Natural killer cell (primary cell): ENCODE results near the gene HSPG2. TPM values are rescaled to one million over a fixed set of nuclear protein-coding genes. Genes with fewer than 3 reads are reported as not detected.

Experiments
- ATAC-seq, 3 donors: fragments of 150-1000 bp in 2 of 3; fragments of 200-7000 bp in 1 of 3; cut with Tn5 transposase; 1 replicate in 1 of 3; 2 replicates in 2 of 3; pipeline ENCODE4 v1.10.0; 2021; ENCODE audit warnings: mild to moderate bottlenecking in 2 of 3, moderate library complexity in 2 of 3
- DNase-seq, 2 donors: peaks; one replicate each; pipeline versions ENCODE4 v3.0.0 to v3.0.0-alpha.2; 2013 to 2021; ENCODE audit warnings: mixed read lengths in 1 of 2
- H3K27ac ChIP-seq: one replicate; pipeline ENCODE4 v1.5.1; 2013; ENCODE audit warnings: mild to moderate bottlenecking, low read length
- H3K27me3 ChIP-seq: one replicate; pipeline ENCODE4 v1.6.1; 2013; ENCODE audit warnings: low read length; ENCODE audit not compliant: control insufficient read depth, insufficient read depth
- H3K36me3 ChIP-seq: one replicate; pipeline ENCODE4 v1.6.1; 2013; ENCODE audit warnings: low read length; ENCODE audit not compliant: control insufficient read depth, insufficient read depth
- H3K4me1 ChIP-seq: one replicate; pipeline ENCODE4 v1.6.1; 2013; ENCODE audit warnings: low read length; ENCODE audit not compliant: control insufficient read depth, insufficient read depth
- H3K4me3 ChIP-seq: one replicate; pipeline ENCODE4 v1.5.1; 2013; ENCODE audit warnings: low read length
- H3K9me3 ChIP-seq: one replicate; pipeline ENCODE4 v1.6.1; 2013; ENCODE audit warnings: low read length; ENCODE audit not compliant: control insufficient read depth, insufficient read depth
- H3K27ac Mint-ChIP-seq, 2 donors: one replicate each; pipeline ENCODE4 v1.8.0; 2022; ENCODE audit warnings: mild to moderate bottlenecking in 2 of 2, mixed read lengths in 2 of 2, moderate library complexity in 1 of 2
- H3K27me3 Mint-ChIP-seq, 2 donors: one replicate each; pipeline ENCODE4 v1.8.0; 2022; ENCODE audit warnings: low read depth in 2 of 2, mixed read lengths in 2 of 2
- H3K36me3 Mint-ChIP-seq: one replicate; pipeline ENCODE4 v1.8.0; 2022; ENCODE audit warnings: mixed read lengths
- H3K4me1 Mint-ChIP-seq, 2 donors: one replicate each; pipeline ENCODE4 v1.8.0; 2022; ENCODE audit warnings: mixed read lengths in 2 of 2
- H3K4me3 Mint-ChIP-seq: one replicate; pipeline ENCODE4 v1.8.0; 2022; ENCODE audit warnings: mild to moderate bottlenecking, moderate library complexity, mixed read lengths
- H3K9me3 Mint-ChIP-seq, 2 donors: one replicate each; pipeline ENCODE4 v1.8.0; 2022; ENCODE audit warnings: mixed read lengths in 2 of 2
- WGBS: methylation state at CpG from one replicate; pipeline ENCODE4 v1.1.7; 2013; ENCODE audit warnings: missing lambda C conversion rate; ENCODE audit not compliant: insufficient coverage; 5-methylcytosine and 5-hydroxymethylcytosine counted together
- intact Hi-C: fragments of 100-400 bp; cut with micrococcal nuclease; formaldehyde crosslinking; loops from one replicate; pipeline ENCODE4 v1.14.2; 2022
- total RNA-seq, 4 donors: library from RNA; stranded (reverse); fragments of 120-200 nt in 1 of 4; gene quantifications; one replicate each; pipeline versions ENCODE4 v1.2.3 to v1.2.4, GENCODE V29; 2013 to 2022
- TF ChIP-seq, protein P1 (sequence below): fragments of 200-600 bp; IDR thresholded peaks from one replicate; pipeline ENCODE4 v1.8.0; 2022; ENCODE audit warnings: antibody characterized with exemption

The HSPG2 gene
- total RNA-seq, 3 donors from 2014 or later (not counting 1 experiment from before 2014, with no cell fraction given): 0.54 to 0.93 (median 0.90) TPM

DNA sequence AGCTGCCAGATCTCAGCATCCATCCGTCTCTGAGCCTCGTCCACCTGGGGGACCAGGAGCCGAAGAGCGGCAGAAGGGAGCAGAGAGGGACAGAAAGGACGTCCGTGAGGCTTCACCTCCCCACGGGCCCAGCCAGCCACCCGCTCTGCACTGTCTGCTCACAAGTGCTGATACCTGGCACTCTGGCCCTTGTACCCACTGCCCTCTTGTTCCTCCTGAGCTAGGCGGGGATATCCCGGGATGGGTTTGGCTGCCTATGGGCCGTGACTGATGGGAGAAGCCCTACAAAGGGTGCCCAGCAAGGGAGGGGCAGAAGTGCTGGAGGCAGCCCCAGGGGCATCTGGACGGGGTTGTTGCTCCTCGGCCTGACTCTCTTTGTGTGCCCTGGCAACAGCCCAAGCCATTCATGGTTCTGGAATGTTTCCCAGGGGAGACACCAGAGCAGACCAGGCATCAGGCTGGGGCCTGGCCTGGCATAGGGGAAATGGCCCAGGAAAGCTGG is 67.4 kb downstream of the HSPG2 start:
- ATAC-seq (no peak), DNase-seq (no peak)
- H3K4me1 Mint-ChIP-seq: no peaks in the 10 kb centered on the region
- H3K9me3 Mint-ChIP-seq: no peaks in the 10 kb centered on the region
- H3K36me3 ChIP-seq: no peaks in the 10 kb centered on the region
- H3K27me3 Mint-ChIP-seq: peaks cover 0 to 2% of the 10 kb centered on the region in 2 donors
- no peaks in the 10 kb centered on the region for H3K36me3 Mint-ChIP-seq
- no peak overlapping the region for H3K4me3 ChIP-seq
- no peaks in the 10 kb centered on the region for H3K9me3 ChIP-seq
- H3K27me3 ChIP-seq: no peaks in the 10 kb centered on the region
- TF ChIP-seq, protein P1, sequence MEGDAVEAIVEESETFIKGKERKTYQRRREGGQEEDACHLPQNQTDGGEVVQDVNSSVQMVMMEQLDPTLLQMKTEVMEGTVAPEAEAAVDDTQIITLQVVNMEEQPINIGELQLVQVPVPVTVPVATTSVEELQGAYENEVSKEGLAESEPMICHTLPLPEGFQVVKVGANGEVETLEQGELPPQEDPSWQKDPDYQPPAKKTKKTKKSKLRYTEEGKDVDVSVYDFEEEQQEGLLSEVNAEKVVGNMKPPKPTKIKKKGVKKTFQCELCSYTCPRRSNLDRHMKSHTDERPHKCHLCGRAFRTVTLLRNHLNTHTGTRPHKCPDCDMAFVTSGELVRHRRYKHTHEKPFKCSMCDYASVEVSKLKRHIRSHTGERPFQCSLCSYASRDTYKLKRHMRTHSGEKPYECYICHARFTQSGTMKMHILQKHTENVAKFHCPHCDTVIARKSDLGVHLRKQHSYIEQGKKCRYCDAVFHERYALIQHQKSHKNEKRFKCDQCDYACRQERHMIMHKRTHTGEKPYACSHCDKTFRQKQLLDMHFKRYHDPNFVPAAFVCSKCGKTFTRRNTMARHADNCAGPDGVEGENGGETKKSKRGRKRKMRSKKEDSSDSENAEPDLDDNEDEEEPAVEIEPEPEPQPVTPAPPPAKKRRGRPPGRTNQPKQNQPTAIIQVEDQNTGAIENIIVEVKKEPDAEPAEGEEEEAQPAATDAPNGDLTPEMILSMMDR: no peak
- peaks cover 14% of the 10 kb centered on the region for H3K4me1 ChIP-seq
- WGBS: 89% methylated on average over 13 of the region's 13 CpGs
- no peak overlapping the region for H3K4me3 Mint-ChIP-seq
- no peak overlapping the region for H3K27ac ChIP-seq
- no peak overlapping the region for H3K27ac Mint-ChIP-seq
- intact Hi-C loops: no loop called here

DNA sequence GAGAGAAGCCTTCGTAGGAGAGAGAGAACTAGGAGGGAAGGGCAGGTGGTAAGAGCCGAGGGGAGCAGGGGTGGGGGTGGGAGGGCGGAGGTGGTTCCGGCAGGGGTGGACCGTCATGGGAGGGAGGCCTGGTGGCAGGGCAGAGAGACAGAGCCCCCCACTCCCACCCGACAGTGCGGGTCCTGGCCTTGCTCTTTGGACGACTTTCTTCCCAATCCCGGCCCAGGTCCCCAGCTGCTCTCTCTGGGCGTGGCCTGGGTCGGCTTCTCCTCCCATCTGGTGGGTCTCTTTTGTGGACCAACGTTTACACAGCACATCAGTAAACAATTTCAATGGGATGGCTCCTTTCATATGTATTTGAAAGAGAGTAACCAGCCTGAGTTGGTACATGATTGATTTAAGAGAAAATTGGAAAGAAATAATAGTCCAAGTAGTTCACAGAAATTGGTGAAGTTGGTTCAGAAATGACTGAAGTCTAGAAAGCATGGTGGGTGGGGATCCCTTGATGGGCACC is 68.1 kb downstream of the HSPG2 start:
- Histone ChIP-seq H3K4me1 (peaks cover 14% of the 10 kb centered on the region), H3K36me3 (no peaks in the 10 kb centered on the region), H3K4me3 (no peak overlapping the region), H3K27me3 (no peaks in the 10 kb centered on the region), H3K9me3 (no peaks in the 10 kb centered on the region), H3K27ac (no peak overlapping the region)
- TF ChIP-seq, protein P1: no peak
- no peak overlapping the region for H3K4me3 Mint-ChIP-seq
- no peaks in the 10 kb centered on the region for H3K36me3 Mint-ChIP-seq
- H3K27ac Mint-ChIP-seq: no peak overlapping the region
- no peak for DNase-seq
- WGBS: 94% methylated on average over 12 of the region's 12 CpGs
- H3K9me3 Mint-ChIP-seq: no peaks in the 10 kb centered on the region
- H3K27me3 Mint-ChIP-seq: peaks cover 0 to 2% of the 10 kb centered on the region in 2 donors
- H3K4me1 Mint-ChIP-seq: no peaks in the 10 kb centered on the region
- intact Hi-C loops: no loop called here
- ATAC-seq: no peak

DNA sequence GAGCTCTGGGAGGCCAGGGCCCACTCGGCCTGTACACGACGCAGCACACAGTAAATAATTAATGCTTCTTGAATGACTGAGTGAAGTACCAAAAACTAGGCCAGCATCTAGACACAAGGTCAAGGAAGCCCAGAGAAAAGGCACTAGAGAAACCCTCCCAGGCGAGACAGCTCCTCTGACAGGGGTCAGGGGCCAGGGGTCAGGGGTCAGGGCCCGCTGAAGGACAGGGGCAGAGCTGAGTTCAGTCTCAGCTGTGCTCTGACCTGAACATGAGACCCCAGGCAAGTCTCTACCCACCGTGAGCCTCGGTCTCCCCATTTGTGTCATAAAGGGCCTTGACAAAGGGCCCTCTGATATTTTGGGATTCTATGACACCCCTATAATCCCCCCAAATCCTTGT is 68.6 kb downstream of the HSPG2 start:
- Histone ChIP-seq H3K4me1 (peaks cover 14% of the 10 kb centered on the region), H3K27ac (no peak overlapping the region), H3K27me3 (no peaks in the 10 kb centered on the region), H3K4me3 (no peak overlapping the region), H3K9me3 (no peaks in the 10 kb centered on the region), H3K36me3 (no peaks in the 10 kb centered on the region)
- TF ChIP-seq, protein P1: no peak
- Mint-ChIP-seq H3K4me1 (no peaks in the 10 kb centered on the region), H3K36me3 (no peaks in the 10 kb centered on the region), H3K27me3 (peaks cover 0 to 2% of the 10 kb centered on the region in 2 donors), H3K9me3 (no peaks in the 10 kb centered on the region), H3K4me3 (no peak overlapping the region), H3K27ac (no peak overlapping the region)
- DNase-seq (no peak), ATAC-seq (no peak)
- WGBS: 94% methylated on average over 7 of the region's 7 CpGs
- intact Hi-C loops: no loop called here

DNA sequence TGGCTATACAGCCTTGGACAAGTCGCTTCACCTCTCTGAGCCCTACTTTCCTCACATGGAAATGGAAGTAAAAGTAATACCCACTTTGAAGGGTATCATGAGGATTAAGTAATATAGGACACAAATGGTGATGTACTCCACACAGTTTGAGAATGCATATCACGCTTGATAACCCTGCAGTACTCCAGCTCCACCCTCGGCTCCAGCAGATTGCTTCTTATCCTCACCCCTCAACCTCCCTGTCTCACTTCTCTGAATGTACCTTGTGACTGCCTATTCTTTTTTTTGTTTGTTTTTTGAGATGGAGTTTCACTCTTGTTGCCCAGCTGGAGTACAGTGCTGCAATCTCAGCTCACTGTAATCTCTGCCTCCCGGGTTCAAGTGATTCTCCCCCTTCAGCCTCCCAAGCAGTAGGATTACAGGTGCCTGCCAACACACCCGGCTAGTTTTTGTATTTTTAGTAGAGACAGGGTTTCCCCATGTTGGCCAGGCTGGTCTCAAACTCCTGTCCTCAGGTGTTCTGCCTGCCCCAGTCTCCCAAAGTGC is 69.6 kb downstream of the HSPG2 start:
- Histone ChIP-seq H3K27me3 (no peaks in the 10 kb centered on the region), H3K36me3 (no peaks in the 10 kb centered on the region), H3K9me3 (no peaks in the 10 kb centered on the region), H3K27ac (no peak overlapping the region), H3K4me1 (peaks cover 14% of the 10 kb centered on the region), H3K4me3 (no peak overlapping the region)
- intact Hi-C loops: no loop called here
- Mint-ChIP-seq H3K9me3 (no peaks in the 10 kb centered on the region), H3K27ac (no peak overlapping the region), H3K4me3 (no peak overlapping the region), H3K36me3 (no peaks in the 10 kb centered on the region), H3K27me3 (peaks cover 0 to 2% of the 10 kb centered on the region in 2 donors), H3K4me1 (no peaks in the 10 kb centered on the region)
- DNase-seq (no peak), ATAC-seq (no peak)
- TF ChIP-seq, protein P1: no peak
- WGBS: 84% methylated on average over 5 of the region's 5 CpGs
